CD8-positive, alpha-beta memory T cell (primary cell): Measurements from ENCODE around the gene MAFB. TPM values are rescaled to one million over a fixed set of nuclear protein-coding genes. Genes with fewer than 3 reads are reported as not detected.
"Not testable (repeated sequence)": the region's sequence is repeated elsewhere in the genome, so short reads cannot be mapped to it uniquely, and the experiment has no call there.

Source experiments
- CTCF ChIA-PET: fragments of 350-600 bp; sonication (Branson Sonifier 250); formaldehyde crosslinking; loops from one replicate; lab custom pipeline; 2021; ENCODE audit warnings: antibody characterized with exemption; lab: Charles Lee
- POLR2A ChIA-PET: fragments of 350-600 bp; sonication (Branson Sonifier 250); formaldehyde crosslinking; loops from one replicate; lab custom pipeline; 2021; ENCODE audit warnings: antibody characterized with exemption; lab: Charles Lee
- DNase-seq, 5 donors: peaks; one replicate each; pipeline versions ENCODE4 v3.0.0 to v3.0.0-alpha.2; 2020 to 2022; ENCODE audit warnings: mixed read lengths in 1 of 5
- H3K27ac ChIP-seq: one replicate; pipeline ENCODE4 v1.7.0; 2013; ENCODE audit warnings: low read depth, mild to moderate bottlenecking, low read length, moderate library complexity
- H3K27me3 ChIP-seq: 2 replicates; pipeline ENCODE4 v1.7.0; 2013; ENCODE audit warnings: low read length, mild to moderate bottlenecking; ENCODE audit not compliant: insufficient read depth, poor library complexity, severe bottlenecking
- H3K36me3 ChIP-seq: 2 replicates; pipeline ENCODE4 v1.7.0; 2013; ENCODE audit warnings: mild to moderate bottlenecking, low read length, moderate library complexity; ENCODE audit not compliant: insufficient read depth
- H3K4me1 ChIP-seq: 2 replicates; pipeline ENCODE4 v1.7.0; 2013; ENCODE audit warnings: mild to moderate bottlenecking, low read length, moderate library complexity; ENCODE audit not compliant: insufficient read depth
- H3K4me3 ChIP-seq: 2 replicates; pipeline ENCODE4 v1.7.0; 2013; ENCODE audit warnings: mild to moderate bottlenecking, low read length
- H3K9me3 ChIP-seq: 2 replicates; pipeline ENCODE4 v1.7.0; 2013; ENCODE audit warnings: mild to moderate bottlenecking, low read length
- H3K27ac Mint-ChIP-seq, 8 donors: one replicate each; pipeline ENCODE4 v1.8.0; 2020 to 2021; ENCODE audit warnings: mixed read lengths in 8 of 8, mild to moderate bottlenecking in 6 of 8, inconsistent platforms in 3 of 8, moderate library complexity in 3 of 8
- H3K27me3 Mint-ChIP-seq, 2 donors: one replicate each; pipeline ENCODE4 v1.8.0; 2020 to 2021; ENCODE audit warnings: mixed read lengths in 2 of 2, mild to moderate bottlenecking in 1 of 2, moderate library complexity in 1 of 2
- H3K36me3 Mint-ChIP-seq, 3 donors: one replicate each; pipeline ENCODE4 v1.8.0; 2020 to 2021; ENCODE audit warnings: mixed read lengths in 3 of 3, inconsistent platforms in 1 of 3, mild to moderate bottlenecking in 1 of 3
- H3K4me1 Mint-ChIP-seq, 3 donors: one replicate each; pipeline ENCODE4 v1.8.0; 2020 to 2021; ENCODE audit warnings: mixed read lengths in 3 of 3, inconsistent platforms in 1 of 3, mild to moderate bottlenecking in 1 of 3
- H3K4me3 Mint-ChIP-seq, 7 donors: one replicate each; pipeline ENCODE4 v1.8.0; 2020 to 2021; ENCODE audit warnings: mixed read lengths in 7 of 7, mild to moderate bottlenecking in 6 of 7, moderate library complexity in 4 of 7, inconsistent platforms in 2 of 7
- H3K9me3 Mint-ChIP-seq, 5 donors: one replicate each; pipeline ENCODE4 v1.8.0; 2020 to 2022; ENCODE audit warnings: mixed read lengths in 5 of 5, mild to moderate bottlenecking in 3 of 5, moderate library complexity in 2 of 5, inconsistent platforms in 1 of 5
- polyA plus RNA-seq: library from polyadenylated mRNA; unstranded; fragments of 300-500 nt; fragmentation: Illumina TruSeq; gene quantifications from one replicate; pipeline ENCODE4 v1.2.3, GENCODE V29; 2021
- total RNA-seq, 2 experiments: library from RNA; stranded (reverse); gene quantifications; one replicate each; pipeline ENCODE4 v1.2.3, GENCODE V29; 2021

The MAFB gene
- total RNA-seq (1 to 10 TPM; 1.7 to 2.0 TPM), polyA plus RNA-seq (not detected)

DNA sequence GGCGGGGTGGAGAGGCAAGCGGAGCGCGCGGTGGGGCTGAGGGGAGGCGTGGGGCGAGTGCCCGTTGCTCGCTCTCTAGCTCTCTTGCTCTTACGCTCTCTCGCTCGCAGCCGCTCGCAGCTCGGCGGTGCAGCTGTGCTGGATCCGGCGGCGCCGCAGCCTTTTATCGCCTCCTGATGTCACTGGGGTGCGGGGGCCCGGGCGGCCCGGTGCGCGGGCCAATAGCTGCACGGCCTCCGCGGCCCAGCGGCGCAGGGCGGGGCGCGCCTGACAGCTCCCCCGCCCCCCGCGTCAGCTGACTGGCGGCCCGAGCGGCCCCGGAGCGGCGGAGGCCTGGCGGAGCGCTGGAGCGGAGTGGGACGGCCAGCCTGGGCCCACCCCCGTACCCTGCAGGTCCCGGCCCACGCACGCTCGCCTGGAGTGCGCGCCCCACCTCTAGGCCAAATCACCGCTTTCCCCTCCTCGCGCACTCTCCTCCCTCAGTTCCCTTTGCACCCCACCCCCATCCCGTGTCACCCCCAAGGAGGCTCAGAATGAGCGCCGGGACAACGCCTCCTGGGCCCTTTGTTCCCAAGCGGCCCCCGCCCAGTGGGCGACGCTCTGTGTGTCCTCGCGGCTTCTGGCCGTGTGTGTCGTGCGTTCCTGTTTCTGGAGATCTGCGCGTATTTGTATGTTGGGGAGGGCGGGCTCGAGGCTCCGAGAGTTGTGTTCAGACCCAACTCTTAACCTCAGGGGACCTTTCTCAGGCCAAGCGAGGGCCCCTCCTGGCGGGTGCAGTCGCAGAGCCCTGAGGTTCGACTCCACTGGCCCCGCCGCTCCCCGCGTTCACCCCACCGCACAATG is at the start of gene MAFB:
Gene MAFB, minus strand, starts transcription at position 137 of the 843 bp plus-strand sequence. CDS start 386 bp downstream, outside the sequence.
- Mint-ChIP-seq H3K36me3 (no peaks in the 10 kb centered on the region), H3K27ac (peak within 1 kb of the TSS in 1 of 8 donors; percentile 82), H3K4me1 (peaks cover 0 to 30% (median 13%) of the 10 kb centered on the region in 3 donors), H3K4me3 (peak within 1 kb of the TSS; percentile 20 to 91 (median 77)), H3K27me3 (peaks cover 62 to 85% of the 10 kb centered on the region in 2 donors), H3K9me3 (no peaks in the 10 kb centered on the region)
- Histone ChIP-seq H3K4me3 (no peak within 1 kb of the TSS), H3K27ac (no peak within 1 kb of the TSS), H3K36me3 (no peaks in the 10 kb centered on the region), H3K27me3 (peaks cover 23% of the 10 kb centered on the region), H3K9me3 (no peaks in the 10 kb centered on the region), H3K4me1 (no peaks in the 10 kb centered on the region)
- peak in 2 of 5 donors; percentile 13 to 31 for DNase-seq
- ChIA-PET CTCF (no interaction called here), POLR2A (no interaction called here)

- H3K27me3 ChIP-seq, POLR2A ChIA-PET, H3K4me3 Mint-ChIP-seq, H3K9me3 ChIP-seq, H3K4me1 ChIP-seq, H3K36me3 ChIP-seq, H3K27ac Mint-ChIP-seq, H3K36me3 Mint-ChIP-seq, H3K4me3 ChIP-seq, H3K9me3 Mint-ChIP-seq, DNase-seq, H3K4me1 Mint-ChIP-seq, H3K27ac ChIP-seq: not testable (repeated sequence)
- CTCF ChIA-PET: interaction anchor here (0.8 kb wide), 1 partner anchor 11 kb away, joined by 3 read pairs; no protein-coding TSS in a partner anchor
- peaks cover 18 to 38% of the 10 kb centered on the region in 2 donors for H3K27me3 Mint-ChIP-seq
Observed at GRCh38 chr20:40736468-40736867, 47.4 kb upstream of the MAFB start.

DNA sequence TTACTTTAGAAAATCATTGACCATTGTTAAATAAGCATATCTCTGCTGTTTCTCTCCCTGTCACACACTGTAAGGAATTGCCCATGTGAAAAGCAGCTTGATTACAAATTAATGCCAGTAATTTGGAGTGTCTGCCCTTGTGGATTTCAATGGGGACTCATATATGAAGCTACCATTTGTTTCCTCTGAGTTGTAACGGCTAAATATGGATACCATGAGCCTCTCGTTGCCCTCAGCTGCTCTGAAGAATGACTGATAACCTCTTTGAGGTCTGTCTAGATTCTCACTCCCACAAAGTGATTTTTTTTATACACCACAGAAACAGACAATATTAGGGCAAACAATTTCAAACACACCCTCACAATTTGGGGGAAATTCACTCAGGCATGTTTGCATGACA is 40.0 kb upstream of the MAFB start:
- no peaks in the 10 kb centered on the region for H3K36me3 Mint-ChIP-seq

GRCh38 chr20:40728470-40728869 is 39.4 kb upstream of the MAFB start:
- no peak overlapping the region for H3K27ac ChIP-seq
- DNase-seq: no peak
- Mint-ChIP-seq H3K4me1 (no peaks in the 10 kb centered on the region), H3K4me3 (no peak overlapping the region), H3K9me3 (peaks cover 0 to 4% (median 3%) of the 10 kb centered on the region in 5 donors), H3K27me3 (peaks cover 3 to 30% of the 10 kb centered on the region in 2 donors), H3K27ac (no peak overlapping the region), H3K36me3 (no peaks in the 10 kb centered on the region)
- no peaks in the 10 kb centered on the region for H3K4me1 ChIP-seq
- no peak overlapping the region for H3K4me3 ChIP-seq
- no peaks in the 10 kb centered on the region for H3K27me3 ChIP-seq
- no peaks in the 10 kb centered on the region for H3K36me3 ChIP-seq
- H3K9me3 ChIP-seq: no peaks in the 10 kb centered on the region
- CTCF ChIA-PET: no interaction called here
- POLR2A ChIA-PET: no interaction called here

More for the DNA sequence above, 40.0 kb upstream of the MAFB start:
- Histone ChIP-seq H3K36me3 (no peaks in the 10 kb centered on the region), H3K27me3 (no peaks in the 10 kb centered on the region), H3K4me3 (no peak overlapping the region), H3K4me1 (no peaks in the 10 kb centered on the region), H3K27ac (no peak overlapping the region), H3K9me3 (no peaks in the 10 kb centered on the region)
- Mint-ChIP-seq H3K27ac (no peak overlapping the region), H3K4me3 (no peak overlapping the region), H3K27me3 (peaks cover 9 to 33% of the 10 kb centered on the region in 2 donors), H3K9me3 (peaks cover 0 to 4% (median 3%) of the 10 kb centered on the region in 5 donors), H3K4me1 (no peaks in the 10 kb centered on the region)
- ChIA-PET CTCF (no interaction called here), POLR2A (no interaction called here)
- no peak for DNase-seq

- Histone ChIP-seq H3K27me3 (no peaks in the 10 kb centered on the region), H3K36me3 (no peaks in the 10 kb centered on the region), H3K9me3 (no peaks in the 10 kb centered on the region), H3K4me3 (no peak overlapping the region), H3K4me1 (no peaks in the 10 kb centered on the region), H3K27ac (no peak overlapping the region)
- ChIA-PET CTCF (no interaction called here), POLR2A (no interaction called here)
- Mint-ChIP-seq H3K9me3 (peaks cover 0 to 4% (median 3%) of the 10 kb centered on the region in 5 donors), H3K4me1 (no peaks in the 10 kb centered on the region), H3K4me3 (no peak overlapping the region), H3K27ac (no peak overlapping the region), H3K27me3 (peaks cover 3 to 26% of the 10 kb centered on the region in 2 donors), H3K36me3 (no peaks in the 10 kb centered on the region)
- no peak for DNase-seq
Observed at GRCh38 chr20:40727960-40728359, 38.9 kb upstream of the MAFB start.

- DNase-seq: no peak
- Histone ChIP-seq H3K36me3 (no peaks in the 10 kb centered on the region), H3K27ac (no peak overlapping the region), H3K27me3 (no peaks in the 10 kb centered on the region), H3K4me1 (no peaks in the 10 kb centered on the region), H3K4me3 (no peak overlapping the region), H3K9me3 (no peaks in the 10 kb centered on the region)
- peaks cover 3 to 22% of the 10 kb centered on the region in 2 donors for H3K27me3 Mint-ChIP-seq
- ChIA-PET POLR2A (no interaction called here), CTCF (no interaction called here)
- H3K36me3 Mint-ChIP-seq: no peaks in the 10 kb centered on the region
- peaks cover 0 to 4% (median 3%) of the 10 kb centered on the region in 5 donors for H3K9me3 Mint-ChIP-seq
- H3K4me1 Mint-ChIP-seq: no peaks in the 10 kb centered on the region
- H3K27ac Mint-ChIP-seq: no peak overlapping the region
- H3K4me3 Mint-ChIP-seq: no peak overlapping the region
Observed at GRCh38 chr20:40726776-40727175, 37.7 kb upstream of the MAFB start.

DNA sequence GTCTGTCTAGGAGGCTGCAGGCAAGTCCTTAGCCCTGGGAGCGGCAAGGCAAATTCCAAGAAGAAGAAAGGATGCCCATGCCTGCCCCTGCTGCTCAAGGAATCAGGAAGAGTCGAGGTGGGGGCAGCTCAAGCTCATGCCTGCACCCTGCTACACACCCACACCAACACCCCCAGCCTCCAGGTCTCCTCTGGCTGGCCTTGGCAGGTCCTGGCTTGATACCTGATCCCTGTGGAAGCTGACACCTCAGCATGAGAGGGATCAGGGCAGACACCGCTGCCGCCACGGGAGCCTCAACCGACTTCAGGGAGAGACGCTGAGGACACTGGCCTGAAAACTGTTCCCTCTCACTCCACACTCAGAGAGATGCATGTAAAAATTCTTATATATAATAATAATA is 35.5 kb upstream of the MAFB start:
- ChIA-PET POLR2A (no interaction called here), CTCF (no interaction called here)
- Histone ChIP-seq H3K4me1 (no peaks in the 10 kb centered on the region), H3K36me3 (no peaks in the 10 kb centered on the region), H3K27me3 (no peaks in the 10 kb centered on the region), H3K27ac (no peak overlapping the region), H3K4me3 (no peak overlapping the region), H3K9me3 (no peaks in the 10 kb centered on the region)
- Mint-ChIP-seq H3K27me3 (peaks cover 0 to 22% of the 10 kb centered on the region in 2 donors), H3K36me3 (no peaks in the 10 kb centered on the region), H3K9me3 (peaks cover 0 to 4% (median 3%) of the 10 kb centered on the region in 5 donors), H3K4me3 (no peak overlapping the region), H3K4me1 (no peaks in the 10 kb centered on the region), H3K27ac (no peak overlapping the region)
- DNase-seq: no peak

DNA sequence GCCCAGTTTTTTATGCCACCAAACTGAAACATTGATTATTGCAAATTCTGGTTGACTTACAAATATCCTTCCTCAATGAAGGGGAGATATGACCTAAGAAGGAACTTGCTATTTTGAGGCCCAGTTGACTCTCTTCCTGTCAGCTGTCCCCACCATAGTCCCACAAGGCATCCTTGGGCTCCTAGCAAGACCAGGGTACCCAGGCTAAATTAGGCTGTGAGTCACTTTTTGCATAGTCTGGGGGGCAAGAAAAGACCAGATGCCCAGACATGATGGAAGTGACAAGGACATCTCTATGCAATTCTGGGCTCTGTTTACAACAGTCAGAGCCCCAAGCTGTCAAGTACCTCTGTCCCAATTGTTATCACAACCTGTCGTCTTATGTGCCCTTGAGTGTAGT is 31.8 kb upstream of the MAFB start:
- peaks cover 0 to 25% of the 10 kb centered on the region in 2 donors for H3K27me3 Mint-ChIP-seq
- DNase-seq: no peak
- ChIA-PET CTCF (no interaction called here), POLR2A (no interaction called here)
- H3K27ac ChIP-seq: no peak overlapping the region
- no peaks in the 10 kb centered on the region for H3K36me3 ChIP-seq
- H3K27me3 ChIP-seq: no peaks in the 10 kb centered on the region
- H3K4me3 Mint-ChIP-seq: no peak overlapping the region
- H3K4me1 ChIP-seq: no peaks in the 10 kb centered on the region
- no peaks in the 10 kb centered on the region for H3K9me3 Mint-ChIP-seq
- H3K4me3 ChIP-seq: no peak overlapping the region
- no peak overlapping the region for H3K27ac Mint-ChIP-seq
- no peaks in the 10 kb centered on the region for H3K9me3 ChIP-seq
- no peaks in the 10 kb centered on the region for H3K4me1 Mint-ChIP-seq
- no peaks in the 10 kb centered on the region for H3K36me3 Mint-ChIP-seq
